ENCODE results near the gene BAZ2B.

The BAZ2B gene

GRCh38 chr2:159526433-159526832 lies 89.9 kb downstream of the BAZ2B start:
- no peak for FAIRE-seq

GRCh38 chr2:159525012-159525411 lies 91.3 kb downstream of the BAZ2B start:
- no peak for FAIRE-seq

- no peak for FAIRE-seq
Measured at GRCh38 chr2:159521272-159521671, 95.1 kb downstream of the BAZ2B start.

GRCh38 chr2:159518321-159519005 lies 97.9 kb downstream of the BAZ2B start:
- no peak for FAIRE-seq

GRCh38 chr2:159516241-159516758 lies 100.0 kb downstream of the BAZ2B start:
- FAIRE-seq: no peak

GRCh38 chr2:159515441-159515840 lies 100.9 kb downstream of the BAZ2B start:
- no peak for FAIRE-seq

- FAIRE-seq: no peak
Measured at GRCh38 chr2:159513745-159514144, 102.6 kb downstream of the BAZ2B start.

GRCh38 chr2:159508140-159508539 lies 108.2 kb downstream of the BAZ2B start:
- FAIRE-seq: no peak

- FAIRE-seq: no peak
Measured at GRCh38 chr2:159506764-159507440, 109.4 kb downstream of the BAZ2B start.

- no peak for FAIRE-seq
Measured at GRCh38 chr2:159506202-159506601, 110.1 kb downstream of the BAZ2B start.

GRCh38 chr2:159505196-159505595 lies 111.2 kb downstream of the BAZ2B start:
- FAIRE-seq: no peak

GRCh38 chr2:159501743-159502142 lies 114.6 kb downstream of the BAZ2B start:
- no peak for FAIRE-seq

- no peak for FAIRE-seq
Measured at GRCh38 chr2:159497847-159498246, 118.5 kb downstream of the BAZ2B start.

GRCh38 chr2:159497256-159497655 lies 119.1 kb downstream of the BAZ2B start:
- FAIRE-seq: no peak

- FAIRE-seq: no peak
Measured at GRCh38 chr2:159489476-159489875, 126.9 kb downstream of the BAZ2B start.

GRCh38 chr2:159484532-159484931 lies 131.8 kb downstream of the BAZ2B start:
- no peak for FAIRE-seq

GRCh38 chr2:159476329-159476728 lies 140.0 kb downstream of the BAZ2B start:
- no peak for FAIRE-seq

GRCh38 chr2:159475793-159476192 lies 140.6 kb downstream of the BAZ2B start:
- FAIRE-seq: no peak

GRCh38 chr2:159471340-159471739 lies 145.0 kb downstream of the BAZ2B start:
- no peak for FAIRE-seq

GRCh38 chr2:159468257-159468656 lies 148.1 kb downstream of the BAZ2B start:
- FAIRE-seq: no peak

GRCh38 chr2:159462961-159463360 lies 153.4 kb downstream of the BAZ2B start:
- no peak for FAIRE-seq

GRCh38 chr2:159462201-159462785 lies 154.1 kb downstream of the BAZ2B start:
- no peak for FAIRE-seq

- no peak for FAIRE-seq
Measured at GRCh38 chr2:159461076-159461475, 155.3 kb downstream of the BAZ2B start.

- FAIRE-seq: peak; percentile 3
Measured at GRCh38 chr2:159460227-159460626, 156.1 kb downstream of the BAZ2B start.

All from TTC549 (cell line).